Measurements from ENCODE around the gene MLC1.

Gene MLC1

DNA sequence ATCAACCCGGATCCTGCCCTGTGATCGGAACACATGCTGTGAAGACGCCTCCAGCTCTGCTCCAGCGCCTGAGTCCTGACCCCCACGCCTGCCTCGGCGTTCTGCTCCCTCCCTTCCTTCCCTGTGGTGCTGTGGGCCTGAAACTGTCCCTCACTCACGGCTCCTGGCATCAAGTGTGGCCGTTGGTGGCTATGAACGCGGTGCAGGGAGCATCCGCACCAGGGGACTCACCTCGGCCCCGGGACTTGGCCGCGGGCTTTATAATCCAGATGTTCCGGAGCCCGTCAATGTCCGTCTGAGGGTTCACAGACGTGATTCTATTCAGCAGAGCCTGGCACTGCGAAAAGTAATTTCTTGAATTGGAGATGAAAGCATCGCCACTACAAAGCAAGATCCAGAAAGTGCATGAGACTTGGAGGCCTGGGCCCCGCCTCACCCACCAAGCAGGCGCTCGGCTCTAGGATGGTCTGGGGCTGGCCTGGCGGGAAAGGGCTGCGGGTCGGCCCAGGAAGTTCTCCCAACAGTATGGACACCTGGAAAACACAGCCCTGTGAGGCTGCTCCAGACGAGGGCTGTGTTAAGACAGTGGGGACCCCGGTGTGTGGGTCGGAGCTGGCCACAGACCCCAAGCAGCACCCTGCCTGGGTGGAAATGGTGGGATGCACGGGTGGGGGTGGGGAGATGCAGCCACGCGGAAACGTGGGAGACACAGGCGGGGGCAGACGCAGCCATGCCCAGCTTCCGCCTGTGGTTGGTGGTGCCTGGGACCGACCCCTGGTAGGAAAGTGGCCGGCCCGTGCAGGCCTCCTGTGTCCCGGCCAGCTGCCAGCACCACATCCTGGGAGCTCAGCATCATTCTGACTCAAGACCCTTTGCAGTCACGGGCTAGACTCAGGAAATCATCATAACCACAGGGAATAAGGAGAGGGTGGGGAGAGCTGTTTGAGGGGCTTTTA, 50.8 kb downstream of the MLC1 start:
- DNase-seq, result no peak

DNA sequence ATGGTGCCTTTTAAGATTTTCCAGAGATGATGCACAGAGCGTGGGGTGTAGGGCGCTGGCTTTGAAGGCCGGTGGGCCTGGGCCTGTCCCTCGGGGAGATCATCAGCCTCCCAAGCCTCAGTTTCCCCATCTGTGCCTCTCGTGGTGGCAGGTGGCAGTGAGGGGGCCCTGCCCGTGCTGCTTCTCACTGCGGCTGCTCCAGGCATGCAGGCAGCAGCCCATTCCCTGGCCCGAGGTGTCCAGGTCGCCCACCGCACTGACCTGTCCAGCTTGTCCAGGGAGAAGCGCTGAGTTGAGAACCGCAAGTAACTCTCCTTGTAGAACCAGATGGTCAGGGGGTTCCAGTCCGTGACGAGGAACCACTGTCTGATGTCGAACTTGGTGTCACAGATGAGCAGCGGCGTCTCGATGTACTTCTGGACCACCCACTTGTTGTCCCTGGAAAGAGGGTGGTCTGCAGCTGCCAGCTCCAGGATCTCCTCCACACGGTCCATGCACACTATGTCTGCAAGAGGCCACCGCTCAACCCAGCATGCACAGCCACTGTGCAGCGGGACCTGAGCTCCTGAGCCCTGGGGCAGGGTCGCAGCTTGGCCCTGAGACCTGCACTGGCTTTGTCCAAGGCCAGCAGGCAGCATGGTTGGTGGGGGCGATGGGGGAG, 52.2 kb downstream of the MLC1 start:
- no peak for DNase-seq

DNA sequence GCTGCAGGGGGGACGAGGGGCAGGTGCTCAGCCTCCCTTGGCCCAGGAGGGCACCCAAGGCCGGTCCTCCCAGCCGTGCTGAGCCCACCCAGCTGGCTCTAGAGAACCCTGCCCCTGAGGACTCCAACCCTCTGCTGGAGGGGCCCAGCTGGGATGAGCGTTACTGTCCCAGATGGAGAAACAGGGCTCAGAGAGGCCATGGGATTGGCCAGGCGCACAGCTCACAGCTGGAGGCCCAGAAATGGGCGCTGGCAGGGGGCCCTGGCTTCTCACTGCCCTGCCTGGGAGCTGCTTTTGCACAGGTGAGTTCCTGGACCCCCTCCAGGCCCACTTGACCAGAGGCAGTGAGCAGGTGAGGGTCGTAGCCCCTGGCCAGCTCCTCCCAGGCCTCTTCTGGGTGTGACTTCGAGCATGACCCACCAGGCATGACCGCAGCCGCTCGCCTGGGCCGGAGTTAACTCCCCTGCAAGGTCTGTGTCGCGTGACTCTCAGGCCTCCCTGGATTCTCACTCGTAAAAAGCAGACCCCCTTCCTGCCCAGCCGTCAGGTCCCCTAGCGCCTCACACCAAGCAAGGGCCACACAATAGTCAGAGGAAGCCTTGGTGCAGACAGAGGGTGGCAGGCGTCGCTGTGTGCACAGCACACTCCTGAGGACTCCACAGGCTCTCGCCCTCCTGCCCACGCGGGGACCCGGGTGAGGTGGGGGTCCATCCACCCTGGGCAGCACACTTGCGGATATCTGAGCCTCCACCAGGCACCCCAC, 52.9 kb downstream of the MLC1 start:
- no peak for DNase-seq

DNA sequence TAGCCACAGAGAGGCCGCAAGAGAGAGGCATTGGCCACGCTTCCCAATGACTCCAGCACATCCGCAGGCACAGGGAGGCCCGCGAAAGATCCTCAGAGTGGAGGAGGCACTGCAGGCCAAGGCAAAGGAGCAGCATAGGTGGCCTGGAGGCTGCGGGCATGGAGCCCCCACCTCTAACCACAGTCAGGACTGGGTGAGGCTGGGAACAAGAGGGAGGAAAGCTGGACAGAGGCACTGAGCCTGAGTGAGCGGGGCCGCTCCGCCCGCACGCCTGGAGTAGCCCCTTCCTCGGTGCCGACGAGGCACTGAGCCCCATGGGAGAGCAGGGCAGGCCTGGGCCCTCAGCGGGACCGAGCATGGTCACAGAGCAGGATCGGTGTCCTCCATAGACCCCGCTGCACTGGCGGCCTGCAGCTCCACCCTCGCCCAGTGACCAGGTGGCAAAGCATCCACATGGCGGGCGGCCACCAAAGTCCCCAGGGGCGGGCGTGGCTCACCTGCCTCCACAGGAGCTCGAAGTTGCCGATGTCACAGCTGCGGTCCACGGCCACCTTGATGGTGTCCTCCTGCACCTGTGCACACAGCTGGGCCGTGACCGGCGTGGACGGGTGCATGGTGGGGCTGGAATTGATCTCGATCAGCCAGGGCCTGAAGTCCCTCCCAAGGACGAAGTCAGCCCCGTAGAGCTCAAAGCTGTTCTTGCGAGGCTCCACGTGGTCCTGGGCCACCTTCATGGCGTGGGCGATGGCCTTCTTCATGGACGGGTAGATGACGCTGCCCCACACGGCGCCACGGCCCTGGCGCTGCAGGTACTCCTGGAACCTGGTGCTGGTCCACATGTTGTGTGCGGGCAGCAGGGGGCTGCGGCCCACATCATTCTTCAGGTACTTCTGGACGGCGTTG, 53.8 kb downstream of the MLC1 start:
- DNase-seq, result no peak

DNA sequence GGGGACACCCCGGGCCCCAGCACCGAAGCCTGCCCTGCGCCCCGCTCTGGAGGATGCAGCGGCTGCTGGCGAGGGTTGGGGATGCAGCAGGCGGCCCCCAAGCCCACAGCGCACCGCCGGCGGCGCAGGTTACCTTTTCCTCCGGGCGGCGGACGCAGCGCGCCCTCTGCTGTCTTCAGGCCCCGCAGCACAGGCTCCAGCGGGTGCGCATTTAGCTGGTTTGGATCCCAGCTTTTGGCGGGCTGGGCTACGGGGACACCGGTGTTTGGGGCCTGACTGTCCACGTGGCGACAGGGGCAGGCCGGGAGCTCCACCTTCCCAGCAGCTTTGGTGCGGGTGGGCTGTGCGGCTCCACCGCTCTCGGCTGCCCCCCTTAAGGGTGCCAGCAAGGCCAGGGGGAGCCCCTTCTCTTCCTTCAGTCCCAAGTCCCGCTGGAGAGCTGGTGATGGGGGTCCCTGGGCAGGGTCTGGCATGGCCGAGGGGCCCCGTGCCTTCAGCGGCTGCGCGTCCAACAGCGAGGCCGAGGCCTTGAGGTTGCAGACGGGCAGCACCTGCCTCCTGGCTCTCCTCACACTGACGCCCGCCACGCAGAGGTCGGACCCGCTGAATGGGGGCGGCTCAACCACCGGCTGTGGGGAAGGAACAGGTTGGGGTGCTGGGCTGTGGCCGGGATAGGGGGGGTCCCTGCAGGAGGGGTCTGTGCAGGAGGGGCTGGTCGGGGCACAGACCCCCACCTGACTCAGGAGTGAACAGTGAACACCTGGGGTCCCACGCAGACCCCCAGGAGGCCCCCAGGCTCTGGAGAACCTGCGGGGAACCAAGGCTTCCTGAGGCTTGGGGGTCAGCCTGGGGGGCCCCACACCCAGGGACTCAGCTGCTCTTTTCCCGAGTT, 54.7 kb downstream of the MLC1 start:
- peak; percentile 90 for DNase-seq

DNA sequence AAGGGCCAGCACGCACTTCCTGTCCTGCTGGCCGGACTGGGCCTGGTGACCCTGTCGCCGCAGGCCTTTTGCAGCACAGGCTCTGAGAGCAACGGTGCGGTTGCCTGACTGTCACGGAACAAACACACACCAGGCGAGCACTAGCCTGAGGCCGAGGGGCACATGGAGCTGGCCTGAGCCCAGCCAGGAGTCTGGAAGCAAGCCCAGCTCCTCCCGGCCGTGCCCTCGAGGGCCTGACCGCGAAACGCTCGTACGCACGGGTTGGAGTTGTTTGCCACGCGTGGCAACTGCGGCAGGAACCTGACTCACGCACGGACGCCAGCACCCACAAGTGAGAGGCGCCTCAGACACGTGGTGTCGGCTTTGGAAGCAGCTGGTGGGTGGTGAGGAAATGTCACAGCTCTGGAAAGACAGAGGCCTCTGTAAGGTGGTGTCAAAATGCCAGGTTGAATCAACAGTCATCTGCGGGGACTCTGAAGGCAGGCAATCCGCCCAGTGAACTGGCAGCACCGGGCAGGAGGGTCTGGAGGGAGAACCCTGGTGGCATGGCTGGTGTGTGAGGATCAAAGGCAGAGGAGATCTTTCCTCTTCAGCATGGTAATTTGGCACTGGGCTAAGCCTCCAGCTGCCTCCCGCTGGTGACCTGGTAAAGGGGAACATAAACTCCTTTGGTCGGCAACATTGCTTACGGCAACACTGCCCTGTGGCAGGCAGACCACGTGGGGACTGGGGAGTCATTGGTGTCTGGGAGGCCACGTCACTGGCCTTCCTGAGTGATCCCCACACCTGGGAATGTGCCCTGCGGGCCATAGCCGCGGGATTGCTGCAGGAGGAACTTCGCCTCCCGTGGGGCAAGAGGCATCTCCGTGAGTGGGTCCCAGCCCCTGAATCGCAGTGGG, 57.3 kb downstream of the MLC1 start:
- peak; percentile 67 for DNase-seq

DNA sequence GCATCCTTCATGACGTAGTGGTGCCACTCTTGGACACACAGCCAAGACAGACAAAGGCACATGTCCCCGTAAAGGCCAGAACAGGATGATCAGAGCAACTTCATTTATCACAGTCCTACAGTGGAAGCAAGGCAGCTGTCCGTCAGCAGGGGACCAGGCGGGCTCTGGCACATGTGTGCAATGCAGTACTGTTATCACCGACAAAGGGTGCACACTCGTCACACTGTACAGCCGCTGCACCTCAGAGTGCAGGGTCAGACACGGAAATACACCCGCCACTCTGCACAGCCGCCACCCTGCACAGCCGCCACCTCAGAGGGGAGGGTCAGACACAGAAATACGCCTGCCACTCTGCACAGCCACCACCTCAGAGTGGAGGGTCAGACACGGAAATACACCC, 59.2 kb downstream of the MLC1 start:
- DNase-seq, result no peak

DNA sequence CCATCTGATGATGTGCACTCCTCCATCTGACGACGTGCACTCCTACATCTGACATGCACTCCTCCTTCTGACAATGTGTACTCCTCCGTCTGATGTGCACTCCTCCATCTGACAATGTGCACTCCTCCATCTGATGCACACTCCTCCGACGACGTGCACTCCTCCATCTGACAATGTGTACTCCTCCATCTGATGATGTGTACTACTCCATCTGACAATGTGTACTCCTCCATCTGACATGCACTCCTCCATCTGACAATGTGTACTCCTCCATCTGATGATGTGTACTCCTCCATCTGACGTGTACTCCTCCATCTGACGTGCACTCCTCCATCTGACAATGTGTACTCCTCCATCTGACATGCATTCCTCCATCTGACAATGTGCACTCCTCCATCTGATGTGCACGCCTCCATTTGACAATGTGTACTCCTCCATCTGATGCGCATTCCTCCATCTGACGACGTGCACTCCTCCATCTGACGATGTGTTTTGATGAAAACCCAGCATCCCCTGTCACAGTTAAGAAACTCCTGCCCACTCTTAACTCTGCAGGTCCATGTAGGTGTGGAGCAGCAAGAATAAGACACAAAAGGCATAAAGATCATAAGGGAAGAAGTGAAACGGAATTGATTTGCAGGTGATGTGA, 62.9 kb downstream of the MLC1 start:
- no peak for DNase-seq

DNA sequence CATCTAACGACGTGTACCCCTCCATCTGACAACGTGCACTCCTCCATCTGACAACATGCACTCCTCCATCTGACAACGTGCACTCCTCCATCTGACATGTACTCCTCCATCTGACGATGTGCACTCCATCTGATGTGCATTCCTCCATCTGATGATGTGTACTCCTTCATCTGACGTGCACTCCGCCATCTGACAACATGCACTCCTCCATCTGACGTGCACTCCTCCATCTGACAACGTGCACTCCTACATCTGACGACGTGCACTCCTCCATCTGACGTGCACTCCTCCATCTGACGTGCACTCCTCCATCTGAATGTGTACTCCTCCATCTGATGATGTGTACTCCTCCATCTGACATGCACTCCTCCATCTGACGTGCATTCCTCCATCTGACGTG, 64.6 kb downstream of the MLC1 start:
- no peak for DNase-seq

DNA sequence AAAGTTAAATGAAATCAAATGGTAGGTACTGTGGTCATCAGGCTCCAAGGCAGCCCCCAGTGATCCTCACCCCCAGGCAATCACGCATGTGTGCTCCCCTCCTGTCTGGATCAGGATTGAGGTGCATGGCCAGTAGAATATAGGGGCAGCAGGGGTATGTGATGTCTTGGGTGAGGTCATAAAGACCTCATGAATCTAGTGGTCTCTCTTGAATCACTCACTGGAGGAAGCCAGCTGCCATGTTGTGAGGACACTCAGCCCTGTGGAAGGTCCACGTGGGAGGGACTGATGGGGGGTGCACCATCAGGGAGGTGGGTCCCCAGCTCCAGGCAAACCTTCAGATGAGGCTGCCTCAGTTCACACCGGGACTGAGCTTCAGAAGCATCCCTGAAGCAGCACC, 65.9 kb downstream of the MLC1 start:
- DNase-seq, result no peak

DNA sequence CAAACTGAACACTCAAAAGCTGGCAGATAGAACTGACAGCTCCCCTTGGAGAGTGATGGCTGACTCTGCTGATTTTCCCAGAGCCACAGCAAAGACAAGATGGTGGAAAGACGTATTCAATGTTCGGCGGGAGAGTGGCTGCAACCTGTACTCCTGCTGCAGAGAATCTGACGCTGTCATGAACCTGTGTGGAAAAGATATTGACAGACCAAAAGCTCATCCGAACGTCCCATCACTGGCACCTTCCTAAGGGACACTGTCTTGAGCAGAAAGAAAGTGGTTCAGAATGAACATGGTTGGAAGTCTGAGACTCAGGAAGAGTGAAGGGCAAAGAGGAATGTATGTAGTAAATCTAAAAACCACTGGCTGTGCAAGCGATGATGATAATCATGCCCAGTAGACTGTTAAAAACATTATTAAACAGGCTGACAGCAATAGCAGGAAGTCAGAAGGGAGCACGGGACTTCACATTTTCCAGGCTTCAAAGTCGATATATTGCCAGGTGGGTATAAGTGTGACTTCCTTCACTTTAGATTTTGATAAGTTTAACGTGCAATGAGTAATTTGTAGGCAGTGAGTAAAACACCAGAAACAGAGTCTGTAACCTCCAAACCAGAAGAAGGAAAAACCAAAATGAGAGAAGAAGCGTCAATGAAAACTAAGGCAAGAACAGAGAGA, 66.5 kb downstream of the MLC1 start:
- peak; percentile 46 for DNase-seq

DNA sequence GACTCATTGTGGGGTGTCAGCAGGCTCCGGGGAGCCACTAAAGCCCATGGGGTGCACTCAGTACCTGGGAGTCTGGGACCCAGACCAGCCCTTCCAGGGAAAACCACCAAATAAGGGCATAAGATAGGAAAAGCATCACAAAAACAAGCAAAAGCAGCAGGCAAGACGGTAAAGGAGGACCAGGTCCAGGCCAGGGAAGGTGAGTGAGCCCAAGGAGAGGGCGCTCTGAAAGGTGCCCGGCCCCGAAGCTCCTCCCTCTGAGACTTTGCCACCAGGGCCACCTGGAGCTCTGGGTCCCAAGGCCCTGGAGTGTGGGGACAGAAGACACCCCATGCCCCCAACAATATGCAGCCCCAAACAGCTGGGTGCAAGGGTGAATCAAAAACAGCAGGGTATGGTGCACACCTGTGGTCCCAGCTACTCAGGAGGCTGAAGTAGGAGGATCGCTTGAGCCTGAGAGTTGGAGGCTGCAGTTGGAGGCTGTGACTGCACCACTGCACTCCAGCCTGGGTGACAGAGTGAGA, 67.5 kb downstream of the MLC1 start:
- DNase-seq, result no peak

DNA sequence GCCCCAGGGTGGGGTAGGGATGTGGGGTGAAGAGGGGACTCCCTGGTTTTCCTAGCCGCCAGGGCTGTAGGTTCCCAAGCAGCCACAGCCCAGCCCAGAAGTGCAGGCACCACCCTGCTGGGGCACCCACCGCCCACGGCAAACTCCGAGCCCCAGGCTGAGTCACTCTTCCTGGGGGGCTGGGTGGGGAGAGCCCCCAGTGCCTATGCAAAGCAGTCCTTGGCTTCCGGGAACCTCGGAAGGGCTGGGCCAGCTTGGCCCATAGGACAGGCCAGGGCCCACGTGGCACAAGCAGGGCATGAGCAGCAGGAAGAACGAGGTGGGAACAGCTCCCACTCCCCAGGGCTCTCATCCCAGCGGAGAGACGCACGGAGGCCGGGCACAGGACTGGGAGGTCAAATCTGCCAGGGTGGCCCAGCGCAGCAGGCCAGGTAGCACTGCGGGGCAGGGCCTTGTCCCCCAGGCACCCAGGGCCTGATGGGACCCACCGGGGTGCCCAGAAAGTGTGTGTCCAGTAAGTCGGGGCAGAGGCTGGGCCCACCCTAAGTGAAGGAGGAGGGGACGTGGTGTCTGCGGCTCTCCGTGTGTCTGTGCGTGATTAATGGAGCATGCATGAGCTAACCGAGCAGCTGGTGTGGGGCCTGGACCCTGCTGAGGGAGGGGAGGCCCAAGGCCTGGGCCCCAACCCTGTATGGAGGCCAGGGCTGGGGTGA, 68.1 kb downstream of the MLC1 start:
- peak; percentile 62 for DNase-seq

DNA sequence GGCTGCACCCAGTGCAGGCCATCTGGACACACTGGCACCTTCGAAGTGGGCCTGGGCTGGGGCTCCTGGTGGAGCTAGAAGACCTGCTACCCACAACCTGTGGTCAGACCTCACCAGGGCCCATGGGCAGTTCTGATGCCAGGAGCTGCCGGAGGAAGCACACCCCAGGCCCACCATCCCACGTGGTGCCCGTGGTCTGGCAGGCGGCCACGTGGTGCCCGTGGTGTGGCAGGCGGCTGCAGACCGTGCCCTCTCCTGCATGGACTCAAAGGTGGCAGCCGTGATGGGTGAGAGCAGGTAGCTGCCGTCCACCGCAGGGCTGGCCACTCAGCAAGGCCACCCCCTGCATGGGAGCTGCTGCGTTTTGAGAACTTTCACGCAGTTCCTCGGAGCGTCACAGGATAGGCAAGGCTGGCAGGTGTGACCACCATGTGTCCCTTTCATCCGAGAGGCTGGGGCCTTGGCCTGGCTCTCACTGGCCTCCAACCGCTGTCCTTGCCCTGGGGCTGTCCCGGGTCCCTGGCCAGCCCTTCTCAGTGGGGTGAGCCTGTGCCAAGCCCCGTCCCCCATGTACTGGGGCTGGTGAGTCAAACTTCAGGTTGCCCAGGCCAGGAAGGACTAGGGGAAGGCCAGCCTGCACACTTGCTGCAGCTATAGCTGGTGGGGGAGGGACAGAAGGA, 68.8 kb downstream of the MLC1 start:
- DNase-seq, result no peak

DNA sequence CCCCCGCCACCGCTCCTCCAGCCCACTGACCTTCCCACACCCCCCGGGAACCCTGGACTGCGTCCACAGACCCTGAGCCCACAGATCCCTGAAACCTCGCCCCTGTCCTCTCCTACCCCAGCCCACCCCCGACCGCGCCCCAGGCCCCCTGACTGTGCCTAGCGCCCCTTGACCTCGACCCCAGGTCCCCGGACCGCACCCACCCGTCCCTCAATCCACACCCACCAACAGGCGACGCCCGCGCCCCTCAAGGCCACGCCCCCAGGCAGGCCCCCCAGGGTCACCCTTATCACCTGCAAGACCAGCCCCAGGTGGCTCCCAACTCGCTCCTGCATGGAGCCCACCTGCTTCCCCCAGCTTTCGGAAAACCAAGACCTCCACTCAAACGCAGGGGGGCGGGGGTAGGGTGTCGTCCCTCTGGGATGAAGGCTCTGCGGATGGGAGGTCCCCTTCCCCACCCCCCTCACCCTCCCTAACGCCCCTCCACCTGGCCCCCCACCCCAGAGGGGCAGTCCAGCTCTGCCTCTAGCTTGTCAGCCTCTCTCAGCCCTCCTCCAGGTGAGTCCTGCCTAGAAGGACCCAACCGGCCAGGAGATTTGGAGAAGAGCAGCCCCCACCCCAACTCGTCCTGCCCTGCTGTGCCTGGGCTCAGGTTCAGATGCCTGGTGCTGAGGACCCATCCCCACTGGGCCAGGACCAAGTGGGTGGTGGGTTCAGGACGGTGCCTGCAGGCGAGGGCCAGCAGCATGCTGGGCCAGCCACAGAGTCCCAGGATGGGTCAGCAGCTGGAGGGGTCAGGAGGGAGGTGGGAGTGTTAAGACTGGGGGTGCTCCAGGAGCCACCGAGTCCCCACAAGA, 69.5 kb downstream of the MLC1 start:
- no peak for DNase-seq

DNA sequence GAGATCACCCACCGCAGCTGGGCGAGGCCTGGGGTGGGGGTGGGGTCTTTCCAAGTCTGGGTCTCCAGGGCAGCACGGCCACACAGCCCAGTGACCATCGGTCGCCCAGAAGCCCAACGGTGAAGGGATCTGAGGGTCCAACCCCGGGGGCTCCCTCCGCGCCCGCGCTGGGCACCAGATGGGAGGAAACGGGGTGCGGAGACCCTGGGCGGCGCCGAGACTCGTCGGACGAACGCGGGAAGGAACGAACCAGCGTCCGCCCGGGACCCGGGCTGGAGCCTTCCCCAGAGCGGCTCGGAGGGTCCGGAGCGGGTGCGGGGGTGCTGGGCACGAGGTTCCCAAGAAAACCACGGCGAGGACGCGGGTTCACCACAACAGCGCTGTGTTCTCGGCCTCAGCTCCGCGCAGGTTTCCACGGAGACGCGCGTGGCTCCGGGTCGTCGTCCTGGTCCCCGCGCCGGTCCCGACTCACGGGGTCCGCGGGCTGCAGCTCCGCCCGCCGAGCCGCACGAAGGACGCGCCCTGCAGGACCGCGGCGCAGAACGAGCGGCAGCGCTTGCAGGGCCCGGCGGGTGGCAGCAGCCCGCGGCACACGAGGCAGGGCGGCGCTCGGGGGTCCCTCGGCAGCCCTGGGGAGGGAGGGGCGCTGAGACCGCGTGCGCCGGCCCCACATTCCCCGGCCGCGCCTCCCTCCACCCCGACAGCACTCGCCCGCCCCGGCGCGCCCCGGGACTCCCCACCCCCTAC, 70.4 kb downstream of the MLC1 start:
- peak; percentile 32 for DNase-seq

All from CD4-positive, alpha-beta T cell treated with Interleukin-6 for 4 hours (primary cell).